ENCODE measurements around the gene NKX3-2.
A peak's percentile ranks its signal among the peaks of the same experiment; 100 is the strongest.

NKX3-2 gene

DNA sequence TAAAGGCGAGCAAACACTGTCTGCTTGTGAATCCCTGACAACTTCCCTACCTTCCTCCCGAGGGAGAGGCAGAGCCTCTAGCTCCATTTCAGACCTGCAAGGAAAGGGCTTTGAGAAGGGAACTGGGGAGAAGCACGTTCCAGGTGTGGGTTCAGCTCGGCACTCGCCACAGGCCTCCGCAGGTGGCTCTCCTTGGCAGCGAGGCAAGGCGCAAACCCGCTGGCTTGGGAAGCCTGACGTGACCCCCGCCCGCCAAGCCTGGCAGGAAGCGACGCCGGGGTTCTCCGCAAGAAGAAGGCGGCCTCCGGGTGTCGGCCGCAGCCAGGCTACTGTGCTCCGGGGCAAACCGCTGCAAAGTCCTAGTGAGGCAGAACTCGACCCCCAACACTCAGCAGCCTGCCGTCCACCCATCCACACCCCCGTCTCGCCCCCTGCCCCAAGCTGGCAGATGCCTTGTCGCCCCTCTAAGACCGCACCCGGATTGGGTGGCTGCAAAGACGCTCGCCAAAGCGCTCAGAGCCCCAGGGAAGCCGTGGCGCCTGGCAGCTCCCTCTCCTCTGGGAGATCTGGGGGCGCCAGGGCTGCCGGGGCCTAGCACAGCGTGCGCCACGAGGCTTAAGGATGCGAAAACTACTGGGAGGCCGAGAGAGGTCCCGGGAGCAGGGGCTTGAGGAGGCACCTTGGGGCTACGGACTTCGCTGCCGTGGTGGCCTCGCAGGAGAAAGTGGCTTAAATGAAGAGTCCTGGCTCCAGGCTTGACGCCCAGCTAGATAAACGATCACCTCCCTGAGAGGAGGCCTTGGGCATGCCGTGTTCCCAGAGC, 21.8 kb downstream of the NKX3-2 start:
- Histone ChIP-seq H3K4me1 (ENCODE audit: control insufficient read depth, insufficient read depth, low read length) (peaks cover 28% of the 10 kb centered on the region), H3K27me3 (ENCODE audit: control insufficient read depth, insufficient read depth, low read length) (peaks cover 90% of the 10 kb centered on the region), H3K4me3 (ENCODE audit: low read depth, low read length) (peak overlapping the region; percentile 54), H3K9ac (ENCODE audit: low read depth, low read length) (no peak overlapping the region), H3K27ac (ENCODE audit: low read depth, low read length) (no peak overlapping the region), H3K9me3 (ENCODE audit: control insufficient read depth, insufficient read depth, low read length) (peaks cover 9% of the 10 kb centered on the region), H3K36me3 (ENCODE audit: control insufficient read depth, insufficient read depth, low read length) (no peaks in the 10 kb centered on the region)

DNA sequence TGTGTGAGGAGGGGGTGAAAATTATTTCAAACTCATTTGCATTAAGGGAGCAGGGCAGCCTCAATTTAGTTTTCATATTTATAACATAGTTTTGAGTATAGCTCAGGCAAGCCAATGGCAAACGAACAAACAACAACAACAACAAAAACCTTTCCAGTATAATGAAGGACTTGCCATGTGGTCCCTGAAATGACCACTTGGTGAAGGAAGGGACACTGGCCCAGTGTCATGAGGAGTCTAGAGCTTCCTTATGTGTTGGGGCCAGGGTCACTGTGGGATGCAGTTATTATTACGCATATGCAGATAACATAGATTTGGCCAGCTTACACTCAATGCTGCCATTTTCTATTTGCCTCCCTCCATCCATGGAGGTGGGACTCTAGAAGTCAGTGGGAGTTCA, 23.3 kb downstream of the NKX3-2 start:
- peaks cover 35% of the 10 kb centered on the region for H3K4me1 ChIP-seq (ENCODE audit: control insufficient read depth, insufficient read depth, low read length)
- peaks cover 75% of the 10 kb centered on the region for H3K27me3 ChIP-seq (ENCODE audit: control insufficient read depth, insufficient read depth, low read length)
- no peak overlapping the region for H3K4me3 ChIP-seq (ENCODE audit: low read depth, low read length)
- H3K36me3 ChIP-seq (ENCODE audit: control insufficient read depth, insufficient read depth, low read length): no peaks in the 10 kb centered on the region
- H3K9me3 ChIP-seq (ENCODE audit: control insufficient read depth, insufficient read depth, low read length): peaks cover 9% of the 10 kb centered on the region
- no peak overlapping the region for H3K27ac ChIP-seq (ENCODE audit: low read depth, low read length)
- H3K9ac ChIP-seq (ENCODE audit: low read depth, low read length): no peak overlapping the region

DNA sequence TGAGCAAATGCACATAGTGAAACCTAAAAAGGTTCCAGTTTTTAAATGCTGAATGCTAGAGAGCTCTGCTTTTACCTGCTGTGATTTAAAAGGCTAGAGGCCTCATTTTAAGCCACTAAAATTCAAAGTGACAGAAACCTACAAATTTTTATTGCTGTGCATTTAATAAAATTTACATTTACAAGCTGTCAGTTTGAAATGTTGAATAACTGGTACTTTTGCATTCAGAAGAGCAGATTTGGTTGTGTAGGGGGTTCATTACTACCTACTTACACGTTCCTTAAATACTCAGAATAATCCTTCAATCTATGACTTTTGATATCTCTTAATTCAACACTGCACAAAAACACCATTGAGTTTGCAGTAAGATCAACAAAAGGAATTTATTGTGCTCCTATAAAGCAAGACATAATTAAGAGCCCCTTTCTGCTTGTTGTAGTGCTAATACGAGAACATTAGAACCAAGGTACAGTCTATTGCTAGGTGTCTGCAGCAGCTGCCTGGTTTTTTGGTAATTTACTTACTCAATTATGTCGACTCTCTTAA, 27.9 kb downstream of the NKX3-2 start:
- Histone ChIP-seq H3K9ac (ENCODE audit: low read depth, low read length) (no peak overlapping the region), H3K9me3 (ENCODE audit: control insufficient read depth, insufficient read depth, low read length) (no peaks in the 10 kb centered on the region), H3K27me3 (ENCODE audit: control insufficient read depth, insufficient read depth, low read length) (peaks cover 28% of the 10 kb centered on the region), H3K4me3 (ENCODE audit: low read depth, low read length) (no peak overlapping the region), H3K4me1 (ENCODE audit: control insufficient read depth, insufficient read depth, low read length) (peaks cover 42% of the 10 kb centered on the region), H3K27ac (ENCODE audit: low read depth, low read length) (no peak overlapping the region), H3K36me3 (ENCODE audit: control insufficient read depth, insufficient read depth, low read length) (no peaks in the 10 kb centered on the region)

DNA sequence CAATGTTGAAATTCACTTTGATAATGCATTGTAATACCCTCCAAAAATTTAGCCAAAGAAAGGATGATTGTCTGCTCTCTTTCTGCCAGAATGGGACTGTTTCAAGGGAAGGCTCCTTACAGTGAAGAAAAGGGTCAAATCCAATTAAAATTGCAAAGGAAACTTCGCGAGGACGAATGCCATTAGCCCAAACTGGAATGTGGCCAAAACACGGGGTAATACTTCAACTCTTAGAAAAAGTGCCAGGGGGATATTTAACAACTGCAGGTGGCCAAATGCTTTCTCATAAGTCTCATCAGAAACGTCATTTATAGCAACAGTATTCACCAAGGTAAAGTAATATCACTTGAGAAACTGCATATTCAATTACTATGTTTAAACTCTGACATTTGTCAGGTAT, 29.0 kb downstream of the NKX3-2 start:
- H3K4me3 ChIP-seq (ENCODE audit: low read depth, low read length): no peak overlapping the region
- no peaks in the 10 kb centered on the region for H3K9me3 ChIP-seq (ENCODE audit: control insufficient read depth, insufficient read depth, low read length)
- H3K9ac ChIP-seq (ENCODE audit: low read depth, low read length): no peak overlapping the region
- peaks cover 17% of the 10 kb centered on the region for H3K27me3 ChIP-seq (ENCODE audit: control insufficient read depth, insufficient read depth, low read length)
- H3K27ac ChIP-seq (ENCODE audit: low read depth, low read length): no peak overlapping the region
- no peaks in the 10 kb centered on the region for H3K36me3 ChIP-seq (ENCODE audit: control insufficient read depth, insufficient read depth, low read length)
- H3K4me1 ChIP-seq (ENCODE audit: control insufficient read depth, insufficient read depth, low read length): peaks cover 44% of the 10 kb centered on the region

DNA sequence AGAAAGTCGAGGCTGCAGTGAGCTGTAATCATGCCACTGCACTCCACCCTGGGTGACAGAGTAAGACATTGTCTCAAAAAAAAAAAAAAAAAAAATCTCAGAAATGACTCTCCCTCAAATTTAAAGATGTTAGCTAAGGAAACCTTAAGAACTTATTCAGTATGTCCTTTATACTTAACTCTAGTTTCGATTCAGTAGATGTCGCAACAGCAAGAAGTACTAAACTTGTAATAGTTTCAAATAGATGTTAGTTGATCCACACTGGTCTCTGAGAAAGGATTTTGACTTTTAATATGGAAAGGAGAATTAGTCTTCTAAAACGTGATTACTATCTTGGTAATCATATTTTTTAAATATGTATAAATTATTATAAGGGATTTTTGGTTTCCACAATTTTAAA, 29.6 kb downstream of the NKX3-2 start:
- peaks cover 49% of the 10 kb centered on the region for H3K4me1 ChIP-seq (ENCODE audit: control insufficient read depth, insufficient read depth, low read length)
- H3K36me3 ChIP-seq (ENCODE audit: control insufficient read depth, insufficient read depth, low read length): no peaks in the 10 kb centered on the region
- no peak overlapping the region for H3K4me3 ChIP-seq (ENCODE audit: low read depth, low read length)
- H3K9ac ChIP-seq (ENCODE audit: low read depth, low read length): no peak overlapping the region
- no peak overlapping the region for H3K27ac ChIP-seq (ENCODE audit: low read depth, low read length)
- no peaks in the 10 kb centered on the region for H3K9me3 ChIP-seq (ENCODE audit: control insufficient read depth, insufficient read depth, low read length)
- peaks cover 12% of the 10 kb centered on the region for H3K27me3 ChIP-seq (ENCODE audit: control insufficient read depth, insufficient read depth, low read length)

DNA sequence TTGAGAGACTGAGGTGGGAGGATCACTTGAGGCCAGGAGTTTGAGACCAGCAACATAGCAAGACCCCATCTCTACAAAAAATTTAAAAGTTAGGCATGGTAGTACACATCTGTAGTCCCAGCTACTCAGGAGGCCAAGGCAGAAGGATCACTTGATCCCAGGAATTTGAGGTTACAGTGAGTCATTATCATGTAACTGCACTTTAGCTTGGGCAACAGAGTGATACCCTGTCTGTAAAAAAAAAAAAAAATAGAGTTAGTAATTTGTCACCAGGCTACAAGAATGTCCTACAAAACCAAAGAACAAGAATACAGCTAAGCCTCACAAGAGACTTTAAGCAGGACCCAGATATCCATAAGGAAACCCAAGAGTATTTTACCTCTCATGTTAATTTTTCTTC, 33.2 kb downstream of the NKX3-2 start:
- H3K36me3 ChIP-seq (ENCODE audit: control insufficient read depth, insufficient read depth, low read length): no peaks in the 10 kb centered on the region
- H3K27ac ChIP-seq (ENCODE audit: low read depth, low read length): no peak overlapping the region
- peaks cover 41% of the 10 kb centered on the region for H3K4me1 ChIP-seq (ENCODE audit: control insufficient read depth, insufficient read depth, low read length)
- H3K4me3 ChIP-seq (ENCODE audit: low read depth, low read length): no peak overlapping the region
- H3K9ac ChIP-seq (ENCODE audit: low read depth, low read length): no peak overlapping the region
- H3K27me3 ChIP-seq (ENCODE audit: control insufficient read depth, insufficient read depth, low read length): no peaks in the 10 kb centered on the region
- H3K9me3 ChIP-seq (ENCODE audit: control insufficient read depth, insufficient read depth, low read length): no peaks in the 10 kb centered on the region

DNA sequence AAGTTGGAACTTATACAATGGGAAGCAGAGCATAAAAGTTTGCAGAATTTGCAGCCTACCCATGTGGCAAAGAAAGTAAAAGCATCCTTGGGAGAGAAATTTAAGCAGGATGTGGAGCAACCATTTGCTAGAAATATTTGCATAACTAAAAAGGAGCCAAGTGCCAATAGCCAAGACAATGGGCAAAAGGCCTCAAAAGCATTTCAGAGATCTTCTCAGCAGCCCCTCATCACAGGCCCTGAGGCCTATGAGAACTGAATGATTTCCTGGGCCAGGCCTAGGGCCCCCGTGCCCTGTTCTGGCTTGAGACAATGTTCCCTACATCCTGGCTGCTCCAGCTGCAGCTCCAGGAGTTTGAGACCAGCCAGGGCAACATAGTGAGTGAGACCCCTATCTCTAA, 34.9 kb downstream of the NKX3-2 start:
- H3K4me1 ChIP-seq (ENCODE audit: control insufficient read depth, insufficient read depth, low read length): peaks cover 32% of the 10 kb centered on the region
- H3K9ac ChIP-seq (ENCODE audit: low read depth, low read length): no peak overlapping the region
- peak overlapping the region; percentile 43 for H3K27ac ChIP-seq (ENCODE audit: low read depth, low read length)
- H3K27me3 ChIP-seq (ENCODE audit: control insufficient read depth, insufficient read depth, low read length): no peaks in the 10 kb centered on the region
- no peaks in the 10 kb centered on the region for H3K36me3 ChIP-seq (ENCODE audit: control insufficient read depth, insufficient read depth, low read length)
- no peak overlapping the region for H3K4me3 ChIP-seq (ENCODE audit: low read depth, low read length)
- H3K9me3 ChIP-seq (ENCODE audit: control insufficient read depth, insufficient read depth, low read length): no peaks in the 10 kb centered on the region

DNA sequence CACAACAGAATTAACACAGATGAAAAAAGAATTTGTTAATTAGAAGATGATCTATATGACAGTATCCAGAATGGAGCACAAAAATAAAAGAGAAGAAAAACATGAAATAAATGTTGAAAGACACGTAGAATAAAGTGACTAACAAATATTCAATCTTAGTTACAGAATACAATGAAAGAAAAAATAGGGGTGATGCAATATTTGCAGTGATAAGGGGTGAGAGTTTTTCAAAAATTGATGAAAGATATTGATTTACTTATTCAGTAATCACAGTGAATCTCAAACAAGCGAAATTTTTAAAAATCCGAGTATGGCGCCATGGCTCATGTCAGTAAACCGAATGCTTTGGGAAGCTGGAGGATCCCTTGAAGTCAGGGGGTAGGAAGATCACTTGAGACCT, 39.9 kb downstream of the NKX3-2 start:
- Histone ChIP-seq H3K4me1 (ENCODE audit: control insufficient read depth, insufficient read depth, low read length) (peaks cover 2% of the 10 kb centered on the region; the same call in 1 of the 2 replicates), H3K36me3 (ENCODE audit: control insufficient read depth, insufficient read depth, low read length) (no peaks in the 10 kb centered on the region), H3K9ac (ENCODE audit: low read depth, low read length) (no peak overlapping the region), H3K9me3 (ENCODE audit: control insufficient read depth, insufficient read depth, low read length) (no peaks in the 10 kb centered on the region), H3K27me3 (ENCODE audit: control insufficient read depth, insufficient read depth, low read length) (no peaks in the 10 kb centered on the region), H3K4me3 (ENCODE audit: low read depth, low read length) (no peak overlapping the region), H3K27ac (ENCODE audit: low read depth, low read length) (no peak overlapping the region)

DNA sequence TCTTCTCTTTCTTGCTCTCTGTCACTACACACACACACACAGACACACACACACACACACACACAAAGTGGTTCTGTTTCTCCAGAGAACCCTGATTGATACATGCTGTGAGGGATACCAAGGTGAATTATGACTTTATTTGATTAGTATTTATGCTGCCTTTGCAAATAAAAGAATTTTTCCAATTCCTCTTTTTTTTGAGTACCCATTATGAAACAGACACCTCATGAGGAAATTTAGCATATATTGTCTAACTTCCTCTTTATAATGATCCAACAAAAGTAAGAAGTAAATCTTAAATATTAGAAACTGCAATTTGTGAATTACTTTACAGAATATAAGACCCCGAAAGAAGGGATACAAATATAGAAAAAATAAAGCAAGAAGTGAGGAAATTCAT, 45.8 kb downstream of the NKX3-2 start:
- H3K36me3 ChIP-seq (ENCODE audit: control insufficient read depth, insufficient read depth, low read length): no peaks in the 10 kb centered on the region
- H3K9me3 ChIP-seq (ENCODE audit: control insufficient read depth, insufficient read depth, low read length): no peaks in the 10 kb centered on the region
- H3K4me1 ChIP-seq (ENCODE audit: control insufficient read depth, insufficient read depth, low read length): no peaks in the 10 kb centered on the region
- no peak overlapping the region for H3K27ac ChIP-seq (ENCODE audit: low read depth, low read length)
- no peak overlapping the region for H3K4me3 ChIP-seq (ENCODE audit: low read depth, low read length)
- H3K27me3 ChIP-seq (ENCODE audit: control insufficient read depth, insufficient read depth, low read length): no peaks in the 10 kb centered on the region
- no peak overlapping the region for H3K9ac ChIP-seq (ENCODE audit: low read depth, low read length)

DNA sequence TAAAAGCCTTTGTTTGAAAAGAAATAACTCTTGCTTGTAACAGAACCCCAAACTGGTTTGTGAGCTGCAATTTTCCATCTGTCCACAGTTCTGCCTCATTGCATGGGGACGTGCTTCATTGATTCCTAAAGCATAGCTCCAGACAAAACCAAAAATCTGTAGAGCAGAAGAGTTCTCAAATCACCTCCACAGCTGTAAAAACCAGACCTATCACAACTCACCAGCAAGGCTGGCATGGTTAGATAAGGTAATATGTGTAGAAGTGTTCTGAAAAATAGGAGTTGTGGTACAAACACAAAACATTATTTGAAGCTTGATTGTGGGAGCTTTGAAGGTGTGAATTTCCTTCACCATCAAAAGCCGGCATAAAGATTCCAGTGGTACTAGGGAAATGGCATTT, 47.7 kb downstream of the NKX3-2 start:
- Histone ChIP-seq H3K4me3 (ENCODE audit: low read depth, low read length) (no peak overlapping the region), H3K9ac (ENCODE audit: low read depth, low read length) (no peak overlapping the region), H3K27me3 (ENCODE audit: control insufficient read depth, insufficient read depth, low read length) (no peaks in the 10 kb centered on the region), H3K36me3 (ENCODE audit: control insufficient read depth, insufficient read depth, low read length) (no peaks in the 10 kb centered on the region), H3K27ac (ENCODE audit: low read depth, low read length) (no peak overlapping the region), H3K4me1 (ENCODE audit: control insufficient read depth, insufficient read depth, low read length) (no peaks in the 10 kb centered on the region), H3K9me3 (ENCODE audit: control insufficient read depth, insufficient read depth, low read length) (no peaks in the 10 kb centered on the region)

DNA sequence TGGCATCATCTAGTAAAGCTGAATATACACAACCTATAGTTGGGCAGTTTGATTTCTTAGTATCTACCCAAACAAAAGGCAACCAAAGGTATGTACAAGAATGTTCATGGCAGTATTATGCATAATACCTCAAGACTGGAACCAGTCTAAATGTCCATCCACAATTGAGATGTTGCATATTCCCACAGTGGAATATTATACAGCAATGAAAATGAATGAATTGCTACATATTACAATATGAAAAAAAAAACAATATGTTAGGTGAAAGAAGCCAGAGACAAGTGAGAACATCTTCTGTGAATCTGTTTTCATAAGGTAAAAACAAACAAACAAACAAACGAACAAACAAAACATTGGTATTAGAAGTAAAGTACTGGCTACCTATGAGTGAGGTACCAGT, 48.6 kb downstream of the NKX3-2 start:
- H3K27ac ChIP-seq (ENCODE audit: low read depth, low read length): no peak overlapping the region
- no peak overlapping the region for H3K4me3 ChIP-seq (ENCODE audit: low read depth, low read length)
- H3K9me3 ChIP-seq (ENCODE audit: control insufficient read depth, insufficient read depth, low read length): no peaks in the 10 kb centered on the region
- no peaks in the 10 kb centered on the region for H3K27me3 ChIP-seq (ENCODE audit: control insufficient read depth, insufficient read depth, low read length)
- no peaks in the 10 kb centered on the region for H3K36me3 ChIP-seq (ENCODE audit: control insufficient read depth, insufficient read depth, low read length)
- H3K4me1 ChIP-seq (ENCODE audit: control insufficient read depth, insufficient read depth, low read length): no peaks in the 10 kb centered on the region
- H3K9ac ChIP-seq (ENCODE audit: low read depth, low read length): no peak overlapping the region
